Adrenal gland (tissue), 5 donors: ENCODE data around the gene FGD3.

Experiments
- POLR2A ChIP-seq, 2 donors: fragments of 450-650 bp; IDR thresholded peaks; one replicate each; pipeline ENCODE4 v1.6.1; 2017; ENCODE audit warnings: antibody characterized with exemption in 2 of 2, mild to moderate bottlenecking in 2 of 2, moderate library complexity in 1 of 2
- TF ChIP-seq, protein P1 (sequence below), 6 experiments: fragments of 450-650 bp in 4 of 6; fragments of 200-600 bp in 2 of 6; sonication (generic) in 1 of 6; IDR thresholded peaks; 1 replicate in 5 of 6; 2 replicates in 1 of 6; pipeline versions ENCODE4 v1.5.1 to v1.8.0; 2016 to 2021; ENCODE audit warnings: antibody characterized with exemption in 6 of 6, mild to moderate bottlenecking in 2 of 6, moderate library complexity in 1 of 6
- donor health status: DM: no; HTN: no; CAD: no.

DNA sequence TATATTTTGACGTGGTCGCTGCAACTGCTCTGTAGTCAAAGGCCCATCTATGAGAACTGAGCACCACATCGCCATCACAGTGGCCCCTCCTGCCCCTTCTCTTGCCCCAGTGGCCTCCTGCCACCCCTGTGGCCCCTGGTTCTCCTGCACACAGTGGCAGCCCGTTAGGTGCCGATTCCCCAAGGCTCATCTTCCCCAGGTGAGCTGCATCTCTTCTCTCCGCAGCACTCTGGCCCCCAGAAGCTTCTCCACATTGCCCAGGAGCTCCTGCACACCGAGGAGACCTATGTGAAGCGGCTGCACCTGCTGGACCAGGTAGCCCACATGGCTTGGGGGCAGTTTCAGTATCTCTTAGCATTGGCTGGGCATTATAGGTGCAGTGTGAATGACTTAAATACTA is 55.4 kb downstream of the FGD3 start:
- no peak for TF ChIP-seq POLR2A (IDR thresholded peaks at IDR 0.05)
- TF ChIP-seq, protein P1, sequence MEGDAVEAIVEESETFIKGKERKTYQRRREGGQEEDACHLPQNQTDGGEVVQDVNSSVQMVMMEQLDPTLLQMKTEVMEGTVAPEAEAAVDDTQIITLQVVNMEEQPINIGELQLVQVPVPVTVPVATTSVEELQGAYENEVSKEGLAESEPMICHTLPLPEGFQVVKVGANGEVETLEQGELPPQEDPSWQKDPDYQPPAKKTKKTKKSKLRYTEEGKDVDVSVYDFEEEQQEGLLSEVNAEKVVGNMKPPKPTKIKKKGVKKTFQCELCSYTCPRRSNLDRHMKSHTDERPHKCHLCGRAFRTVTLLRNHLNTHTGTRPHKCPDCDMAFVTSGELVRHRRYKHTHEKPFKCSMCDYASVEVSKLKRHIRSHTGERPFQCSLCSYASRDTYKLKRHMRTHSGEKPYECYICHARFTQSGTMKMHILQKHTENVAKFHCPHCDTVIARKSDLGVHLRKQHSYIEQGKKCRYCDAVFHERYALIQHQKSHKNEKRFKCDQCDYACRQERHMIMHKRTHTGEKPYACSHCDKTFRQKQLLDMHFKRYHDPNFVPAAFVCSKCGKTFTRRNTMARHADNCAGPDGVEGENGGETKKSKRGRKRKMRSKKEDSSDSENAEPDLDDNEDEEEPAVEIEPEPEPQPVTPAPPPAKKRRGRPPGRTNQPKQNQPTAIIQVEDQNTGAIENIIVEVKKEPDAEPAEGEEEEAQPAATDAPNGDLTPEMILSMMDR (IDR thresholded peaks at IDR 0.05) = no peak
